HG03175 (cell line): ENCODE data around the gene SAE1.

ENCODE experiments used
- ATAC-seq: cut with Tn5 transposase; IDR thresholded peaks from one replicate; pipeline ENCODE4 v1.9.1; 2021; ENCODE audit warnings: mild to moderate bottlenecking, moderate library complexity; ENCODE audit not compliant: unreplicated experiment

The SAE1 gene

DNA sequence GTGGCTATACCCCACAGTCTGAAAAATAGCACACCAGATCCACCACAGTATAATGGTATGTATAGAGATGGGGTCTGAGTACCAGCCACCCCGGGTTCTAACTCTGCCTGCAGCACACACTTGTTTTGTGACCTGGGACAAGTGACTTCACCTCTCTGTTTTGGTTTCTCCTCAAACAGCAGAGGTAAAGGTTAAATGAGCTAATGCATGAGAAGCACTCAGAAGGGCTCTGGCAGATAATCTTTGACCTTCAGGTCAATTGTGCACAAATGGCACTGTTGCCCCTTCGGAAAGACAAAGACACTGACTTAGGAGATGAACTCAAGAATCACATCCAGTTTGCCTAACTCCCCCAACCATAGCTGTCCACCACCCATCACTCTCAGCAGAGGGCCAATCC is 24.8 kb upstream of the SAE1 start:
- ATAC-seq = no peak

GRCh38 chr19:47106821-47107201 is 23.8 kb upstream of the SAE1 start:
- no peak for ATAC-seq

DNA sequence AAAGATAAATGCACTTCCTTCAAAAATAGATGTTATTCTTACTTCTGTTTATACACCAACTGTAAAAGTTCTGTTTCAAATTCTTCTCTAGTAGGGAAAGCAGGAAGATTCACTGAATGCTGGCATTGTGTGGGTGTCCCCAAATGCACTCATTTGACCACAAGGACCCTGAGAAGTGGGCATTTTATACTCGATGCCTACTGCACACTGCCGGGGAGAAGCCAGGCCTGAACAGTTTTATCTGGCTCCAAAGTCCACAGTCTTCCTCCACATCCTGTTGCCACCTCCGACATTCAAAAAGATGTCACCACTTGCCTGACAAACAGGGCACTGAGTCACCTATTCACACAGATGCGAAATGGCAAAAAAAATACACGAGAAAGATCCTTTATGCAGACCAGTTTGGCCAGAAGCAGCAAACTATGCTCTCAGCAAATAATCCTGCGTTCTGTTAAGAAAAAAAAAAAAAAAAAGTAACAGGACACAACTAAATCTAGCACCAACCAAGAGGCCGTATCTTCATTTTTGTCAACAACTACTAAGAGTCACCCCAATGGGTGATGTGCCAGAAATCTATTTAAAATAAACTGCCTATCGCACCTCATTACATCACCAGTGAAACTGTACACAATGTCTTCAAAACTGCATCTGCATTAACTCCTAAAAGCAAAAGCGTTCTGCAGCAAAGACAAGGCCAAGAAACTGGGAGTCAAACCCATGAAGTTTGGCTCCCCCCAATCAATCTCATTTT is 23.3 kb upstream of the SAE1 start:
- ATAC-seq = no peak

GRCh38 chr19:47107953-47108746 is 22.5 kb upstream of the SAE1 start:
- ATAC-seq = no peak

DNA sequence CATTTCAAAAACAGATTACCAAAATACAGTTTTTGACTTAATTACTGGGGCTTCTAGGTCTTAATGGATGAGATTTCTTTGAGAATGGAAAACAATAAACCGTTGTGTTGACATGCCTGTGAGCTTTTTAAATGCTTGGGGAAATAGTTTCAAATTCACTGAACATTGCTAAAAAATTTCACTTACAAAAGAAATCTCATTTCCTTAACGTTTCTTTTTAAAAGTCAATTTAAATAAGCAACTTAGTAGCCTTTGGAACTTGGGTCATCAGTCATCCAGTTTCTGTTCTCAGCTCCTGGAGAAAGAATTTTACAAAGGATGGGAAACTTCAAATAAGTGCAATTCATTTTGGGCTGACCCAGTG is 21.5 kb upstream of the SAE1 start:
- ATAC-seq = no peak

DNA sequence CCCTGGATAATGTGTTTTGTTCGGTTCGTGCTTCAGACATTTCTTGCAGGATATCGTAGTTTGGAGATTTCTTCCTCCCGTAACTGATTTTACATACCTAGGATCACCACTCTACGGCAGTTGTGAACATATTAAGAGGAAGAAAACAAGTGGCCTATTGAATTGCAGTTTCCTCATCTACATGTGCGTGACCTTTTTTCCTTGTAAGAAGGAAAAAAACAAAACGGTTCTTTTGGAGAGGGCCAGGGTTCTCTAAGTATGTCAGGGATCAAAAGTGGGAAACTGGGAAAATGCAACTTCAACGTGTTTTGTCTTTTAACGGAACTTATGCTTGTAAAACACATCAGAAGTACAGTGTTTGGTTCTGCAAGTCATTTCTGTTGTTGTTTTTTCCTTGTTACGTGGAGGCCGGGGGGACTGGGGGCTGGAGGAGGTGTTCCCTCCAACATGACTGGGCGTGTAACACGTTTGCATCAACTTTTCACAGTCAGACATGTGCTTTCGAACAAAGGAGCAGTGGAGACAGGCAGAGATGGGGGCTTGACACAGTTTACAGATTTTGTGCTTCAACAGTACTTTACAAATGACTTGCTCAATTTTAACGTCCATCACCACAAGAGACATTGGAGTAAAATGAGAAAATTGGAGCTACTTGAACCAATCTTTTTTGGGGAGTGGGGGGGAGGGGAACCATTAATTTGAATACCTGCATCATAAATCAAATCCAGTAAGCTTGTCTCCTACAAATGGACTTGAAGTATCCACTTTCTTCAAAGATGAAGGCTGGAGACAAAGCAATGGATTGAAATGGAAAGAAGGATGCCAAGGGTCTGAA is 20.9 kb upstream of the SAE1 start:
- ATAC-seq = no peak

DNA sequence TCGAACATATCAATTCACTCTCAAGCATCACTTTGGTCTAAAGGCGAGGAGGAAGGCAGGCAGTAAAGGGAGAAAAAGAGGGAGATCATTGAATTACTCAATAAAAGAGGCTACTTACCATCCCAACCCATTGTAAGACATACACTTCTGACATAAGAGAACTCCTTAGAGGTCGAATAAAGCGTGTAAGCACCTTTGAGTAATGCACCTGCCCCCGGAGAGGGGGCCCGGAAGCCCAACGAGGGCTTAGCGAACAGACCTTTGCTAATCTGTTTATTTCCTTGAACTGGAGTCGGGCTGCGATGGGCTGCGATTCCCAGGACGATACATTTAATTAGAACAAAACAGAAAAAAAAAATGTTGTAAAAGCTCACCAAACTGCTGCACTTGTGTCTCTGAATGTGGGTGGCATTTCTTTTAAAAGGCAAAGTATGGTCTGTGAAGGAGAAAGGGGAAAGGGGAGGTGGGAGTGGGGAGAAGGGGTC is 20.1 kb upstream of the SAE1 start:
- no peak for ATAC-seq

- ATAC-seq = no peak
Observed at GRCh38 chr19:47111006-47111621, 19.5 kb upstream of the SAE1 start.

DNA sequence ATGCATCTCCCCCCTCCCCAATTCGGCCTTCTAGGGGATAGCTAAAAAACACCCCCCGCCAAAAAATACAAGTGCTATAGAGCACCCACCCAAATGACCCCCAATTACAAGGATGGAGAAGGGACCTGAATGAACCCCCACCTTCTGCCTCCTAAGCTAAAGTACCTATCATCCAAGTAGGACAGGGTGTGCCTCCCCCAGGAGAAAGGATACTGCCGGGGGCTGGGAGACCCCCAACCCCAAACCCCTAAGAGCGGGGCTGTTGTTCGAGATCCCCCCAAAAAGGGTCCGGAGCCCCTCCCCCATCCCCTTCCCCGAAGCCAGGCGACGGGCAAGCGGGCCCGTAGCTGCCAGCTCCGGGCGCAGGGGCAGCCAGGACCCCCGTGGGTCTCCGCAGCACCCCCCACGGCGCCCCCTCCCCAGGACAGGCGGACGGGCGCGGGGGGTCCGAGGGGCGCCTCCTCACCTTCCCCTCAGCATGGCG is 18.9 kb upstream of the SAE1 start:
- ATAC-seq = no peak

DNA sequence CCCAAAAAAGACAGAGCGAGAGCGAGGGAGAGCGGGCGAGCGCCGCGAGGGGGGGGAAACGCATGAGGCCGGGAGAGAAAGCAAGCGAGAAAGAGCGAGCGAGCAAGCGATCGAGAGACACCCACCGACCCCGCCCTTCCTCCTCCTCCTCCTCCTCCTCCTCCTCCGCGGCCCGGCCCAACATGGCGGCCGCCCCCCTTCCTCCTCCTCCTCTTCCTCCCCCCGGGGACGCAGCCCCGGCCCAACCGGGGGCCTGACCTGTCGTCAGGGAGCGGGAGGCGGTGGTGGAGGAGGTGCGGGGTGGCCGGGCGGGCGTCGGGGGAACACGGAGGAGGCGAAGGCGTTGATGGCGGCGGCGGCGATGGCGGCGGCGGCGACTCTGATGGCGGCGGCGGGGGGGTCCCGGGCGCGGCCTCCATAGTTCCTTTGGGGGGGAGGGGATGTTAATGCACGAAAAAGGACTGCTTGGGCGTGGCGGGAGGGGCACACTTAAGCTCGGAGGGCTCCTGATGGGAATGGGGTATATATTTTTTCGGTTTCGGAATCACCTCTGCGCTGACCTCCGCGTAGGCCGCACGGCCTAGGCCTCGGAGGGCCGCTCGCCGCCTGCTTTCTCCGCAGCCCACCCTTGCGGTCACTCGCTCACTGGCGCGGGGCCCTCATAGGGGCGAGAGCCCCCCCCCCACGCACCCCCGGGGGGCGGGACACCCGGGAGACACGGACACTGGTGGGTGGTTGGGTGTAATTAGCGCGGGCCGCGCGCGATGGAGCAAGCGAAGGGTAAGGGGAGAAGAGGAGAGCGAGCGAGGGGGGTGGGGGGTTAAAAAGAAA is 18.3 kb upstream of the SAE1 start:
- ATAC-seq = peak; percentile 15

- peak; percentile 88 for ATAC-seq
Observed at GRCh38 chr19:47112997-47113849, 17.4 kb upstream of the SAE1 start, which contains the start of gene ZC3H4. Gene ZC3H4 (minus strand): TSS chr19:47113776. CDS start chr19:47112584, 1,192 bp downstream.

DNA sequence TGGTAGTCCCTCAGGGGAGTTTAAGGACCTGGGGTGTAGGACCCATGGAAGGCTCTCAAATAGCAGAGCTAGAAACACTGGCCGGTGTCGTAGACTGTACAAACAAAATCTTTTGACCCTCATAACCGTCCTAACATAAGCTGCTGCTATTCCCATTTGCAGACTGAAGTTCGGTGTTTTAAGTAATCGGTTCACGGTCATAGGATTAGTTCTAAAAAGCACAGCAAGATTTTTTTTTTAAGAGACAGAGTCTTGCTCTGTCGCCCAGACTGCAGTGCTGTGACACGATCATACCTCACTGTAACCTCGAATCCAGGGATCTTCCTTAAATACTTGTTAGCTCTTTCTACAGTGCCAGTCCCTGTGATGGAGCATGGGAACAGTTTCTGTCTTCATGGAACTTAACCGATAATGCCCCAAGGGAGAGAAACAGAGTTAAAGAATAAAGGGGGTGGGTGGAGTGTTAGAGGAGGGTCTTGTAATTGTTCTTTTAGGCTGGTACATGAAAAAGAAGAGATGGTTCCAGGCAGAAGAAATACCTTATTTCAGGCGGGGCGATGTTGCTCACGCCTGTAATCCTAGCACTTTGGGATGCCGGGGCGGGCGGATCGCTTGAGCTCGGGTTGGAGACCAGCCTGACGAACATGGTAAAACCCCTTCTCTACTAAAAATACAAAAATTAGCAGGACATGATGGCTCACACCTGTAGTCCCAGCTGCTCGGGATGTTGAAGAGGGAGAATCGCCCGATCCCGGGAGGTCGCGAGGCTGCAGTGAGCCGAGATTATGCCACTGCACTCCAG is 16.6 kb upstream of the SAE1 start:
- ATAC-seq = no peak

GRCh38 chr19:47120470-47121067 is 10.1 kb upstream of the SAE1 start:
- no peak for ATAC-seq

GRCh38 chr19:47122359-47123335 is 8.0 kb upstream of the SAE1 start:
- ATAC-seq = no peak

GRCh38 chr19:47123406-47123805 is 7.2 kb upstream of the SAE1 start:
- ATAC-seq = no peak

- no peak for ATAC-seq
Observed at GRCh38 chr19:47124937-47125668, 5.5 kb upstream of the SAE1 start.
